BJ (cell line): ENCODE measurements around the gene STRA8. TPM values are rescaled to one million over a fixed set of nuclear protein-coding genes. Genes with fewer than 3 reads are reported as not detected.
"Not testable (repeated sequence)": the region's sequence is repeated elsewhere in the genome, so short reads cannot be mapped to it uniquely, and the experiment has no call there.

ENCODE experiments used
- CTCF ChIA-PET: fragments of 350-600 bp; formaldehyde crosslinking; extraction: SDS; loops from one replicate; lab custom pipeline; 2021; ENCODE audit warnings: antibody characterized with exemption, inconsistent platforms; lab: Yijun Ruan, JAX
- POLR2A ChIA-PET: fragments of 300-600 bp; sonication (Branson Sonifier 250); formaldehyde crosslinking; extraction: SDS; loops from one replicate; lab custom pipeline; 2021; ENCODE audit warnings: antibody characterized with exemption; lab: Charles Lee
- DNase-seq: peaks from one replicate; pipeline ENCODE4 v3.0.0-alpha.2; 2011; ENCODE audit warnings: low read depth
- H3K27me3 ChIP-seq: 2 replicates; pipeline ENCODE4 v1.6.0; 2011; ENCODE audit warnings: low read length; ENCODE audit not compliant: control insufficient read depth, insufficient read depth
- H3K36me3 ChIP-seq: 2 replicates; pipeline ENCODE4 v1.5.1; 2011; ENCODE audit warnings: low read length; ENCODE audit not compliant: control insufficient read depth, insufficient read depth
- H3K4me3 ChIP-seq: 2 replicates; pipeline ENCODE4 v1.5.1; 2011; ENCODE audit warnings: low read depth, mild to moderate bottlenecking, control low read depth, low read length
- CTCF ChIP-seq: IDR thresholded peaks from 2 replicates; pipeline ENCODE4 v1.5.1; 2011; ENCODE audit warnings: low read depth, mild to moderate bottlenecking, control low read depth, inconsistent platforms, low read length, moderate library complexity; ENCODE audit not compliant: insufficient read depth
- polyA plus RNA-seq: library from polyadenylated mRNA; depleted of rRNA; stranded (reverse); fragments of >200 nt; gene quantifications from 2 replicates; pipeline ENCODE4 v1.2.3, GENCODE V29; 2011

Gene STRA8
- polyA plus RNA-seq, 1 experiment, result not detected

- Histone ChIP-seq H3K4me3 (no peak overlapping the region), H3K36me3 (no peaks in the 10 kb centered on the region), H3K27me3 (no peaks in the 10 kb centered on the region)
- ChIA-PET POLR2A (no interaction called here), CTCF (no interaction called here)
- no peak for TF ChIP-seq CTCF
- DNase-seq, result no peak
Measured at GRCh38 chr7:135232087-135232486, 1.6 kb upstream of the STRA8 start.

GRCh38 chr7:135232720-135233119, 918 bp upstream of the STRA8 start:
- POLR2A ChIA-PET, result no interaction called here
- no peak for TF ChIP-seq CTCF
- H3K27me3 ChIP-seq, result no peaks in the 10 kb centered on the region
- no peak overlapping the region for H3K4me3 ChIP-seq
- DNase-seq, result no peak
- CTCF ChIA-PET, result no interaction called here
- H3K36me3 ChIP-seq, result no peaks in the 10 kb centered on the region

GRCh38 chr7:135234095-135234494, 457 bp downstream of the STRA8 start:
- POLR2A ChIA-PET, H3K27me3 ChIP-seq, H3K36me3 ChIP-seq, H3K4me3 ChIP-seq, DNase-seq, CTCF ChIA-PET: not testable (repeated sequence)

- ChIA-PET CTCF (interaction anchor here (0.8 kb wide), 1 partner anchor 544 kb away, joined by 3 read pairs; no protein-coding TSS in a partner anchor), POLR2A (no interaction called here)
- H3K4me3 ChIP-seq, result no peak overlapping the region
Measured at GRCh38 chr7:135234727-135235126, 1.1 kb downstream of the STRA8 start.

GRCh38 chr7:135235841-135236240, 2.2 kb downstream of the STRA8 start:
- no peak for DNase-seq
- H3K4me3 ChIP-seq, result no peak overlapping the region
- H3K36me3 ChIP-seq, result no peaks in the 10 kb centered on the region
- CTCF ChIA-PET, result no interaction called here
- H3K27me3 ChIP-seq, result peaks cover 5% of the 10 kb centered on the region
- TF ChIP-seq CTCF, result no peak
- POLR2A ChIA-PET, result no interaction called here

More at GRCh38 chr7:135234727-135235126, 1.1 kb downstream of the STRA8 start:
- no peak for TF ChIP-seq CTCF
- DNase-seq, result no peak
- Histone ChIP-seq H3K36me3 (no peaks in the 10 kb centered on the region), H3K27me3 (no peaks in the 10 kb centered on the region; the same call in 1 of the 2 replicates)

- Histone ChIP-seq H3K27me3 (peaks cover 7% of the 10 kb centered on the region), H3K4me3 (no peak overlapping the region), H3K36me3 (no peaks in the 10 kb centered on the region)
- DNase-seq, result no peak
- ChIA-PET CTCF (no interaction called here), POLR2A (no interaction called here)
- TF ChIP-seq CTCF, result no peak
Measured at GRCh38 chr7:135236727-135237126, 3.1 kb downstream of the STRA8 start.
